HFFc6 (cell line): Measurements from ENCODE around the gene BICRAL. TPM values are rescaled to one million over a fixed set of nuclear protein-coding genes. Genes with fewer than 3 reads are reported as not detected.
"Not testable (repeated sequence)": the region's sequence is repeated elsewhere in the genome, so short reads cannot be mapped to it uniquely, and the experiment has no call there.

ENCODE experiments used
- DNase-seq: peaks from one replicate; pipeline ENCODE4 v3.0.0-alpha.2; 2018
- H3K27ac Mint-ChIP-seq: 2 replicates; pipeline ENCODE4 v1.8.0; 2020; ENCODE audit warnings: mild to moderate bottlenecking, mixed read lengths
- H3K27me3 Mint-ChIP-seq: 2 replicates; pipeline ENCODE4 v1.8.0; 2021; ENCODE audit warnings: mild to moderate bottlenecking, moderate library complexity, mixed read lengths; ENCODE audit not compliant: insufficient read depth
- H3K36me3 Mint-ChIP-seq: 2 replicates; pipeline ENCODE4 v1.8.0; 2021; ENCODE audit warnings: low read depth, mixed read lengths
- H3K4me1 Mint-ChIP-seq: 2 replicates; pipeline ENCODE4 v1.8.0; 2020; ENCODE audit warnings: low read depth, mixed read lengths
- H3K4me3 Mint-ChIP-seq: 2 replicates; pipeline ENCODE4 v1.8.0; 2020; ENCODE audit warnings: mild to moderate bottlenecking, moderate library complexity, mixed read lengths
- H3K9me3 Mint-ChIP-seq: 2 replicates; pipeline ENCODE4 v1.8.0; 2020; ENCODE audit warnings: mild to moderate bottlenecking, mixed read lengths
- CTCF ChIP-seq: fragments of 200-600 bp; sonication (generic); IDR thresholded peaks from 2 replicates; pipeline ENCODE4 v1.5.0; 2021; ENCODE audit warnings: antibody characterized with exemption, mild to moderate bottlenecking
- total RNA-seq, 6 experiments: library from RNA; stranded (reverse); fragmentation: NEBNext Ultra II Directional; extraction: Animal tissue kit (Norgen Biotek cat#: 25700); gene quantifications; 2 replicates in 1 of 6; 3 replicates in 5 of 6; pipeline ENCODE4 v1.2.3, GENCODE V29; 2021

Gene BICRAL
- total RNA-seq, 6 experiments from 2014 or later: 8.0 to 9.8 (median 9.4) TPM

GRCh38 chr6:42899871-42900270 is 118.0 kb downstream of the BICRAL start:
- TF ChIP-seq CTCF: no peak
- no peaks in the 10 kb centered on the region for H3K36me3 Mint-ChIP-seq
- H3K27me3 Mint-ChIP-seq: no peaks in the 10 kb centered on the region
- H3K4me3 Mint-ChIP-seq: no peak overlapping the region
- DNase-seq: no peak
- peaks cover 32% of the 10 kb centered on the region for H3K4me1 Mint-ChIP-seq
- H3K27ac Mint-ChIP-seq: no peak overlapping the region
- no peaks in the 10 kb centered on the region for H3K9me3 Mint-ChIP-seq

GRCh38 chr6:42901538-42901957 is 119.7 kb downstream of the BICRAL start:
- TF ChIP-seq CTCF: peak; percentile 96
- H3K27me3 Mint-ChIP-seq: no peaks in the 10 kb centered on the region; the same call in 1 of the 2 replicates
- H3K9me3 Mint-ChIP-seq: no peaks in the 10 kb centered on the region
- peak overlapping the region; percentile 37; the same call in 1 of the 2 replicates for H3K4me3 Mint-ChIP-seq
- DNase-seq: peak; percentile 78
- H3K4me1 Mint-ChIP-seq: peaks cover 32% of the 10 kb centered on the region
- H3K27ac Mint-ChIP-seq: no peak overlapping the region
- H3K36me3 Mint-ChIP-seq: no peaks in the 10 kb centered on the region

- not testable (repeated sequence) for H3K27ac Mint-ChIP-seq, DNase-seq, H3K36me3 Mint-ChIP-seq, H3K9me3 Mint-ChIP-seq, H3K27me3 Mint-ChIP-seq, H3K4me3 Mint-ChIP-seq
- H3K4me1 Mint-ChIP-seq: peaks cover 32% of the 10 kb centered on the region
These were observed 120.8 kb downstream of the BICRAL start for GRCh38 chr6:42902429-42903263.

GRCh38 chr6:42904467-42904866 is 122.6 kb downstream of the BICRAL start:
- Mint-ChIP-seq H3K27ac (no peak overlapping the region), H3K4me3 (no peak overlapping the region), H3K9me3 (no peaks in the 10 kb centered on the region), H3K4me1 (peaks cover 20% of the 10 kb centered on the region), H3K27me3 (no peaks in the 10 kb centered on the region; the same call in 1 of the 2 replicates), H3K36me3 (no peaks in the 10 kb centered on the region)
- no peak for TF ChIP-seq CTCF
- no peak for DNase-seq

- H3K4me1 Mint-ChIP-seq: peaks cover 7% of the 10 kb centered on the region
- no peak overlapping the region for H3K4me3 Mint-ChIP-seq
- no peak for TF ChIP-seq CTCF
- DNase-seq: no peak
- H3K27me3 Mint-ChIP-seq: no peaks in the 10 kb centered on the region; the same call in none of the 2 replicates
- no peaks in the 10 kb centered on the region for H3K36me3 Mint-ChIP-seq
- H3K9me3 Mint-ChIP-seq: no peaks in the 10 kb centered on the region
- no peak overlapping the region for H3K27ac Mint-ChIP-seq
These were observed 125.5 kb downstream of the BICRAL start for GRCh38 chr6:42907336-42907735.

- H3K4me1 Mint-ChIP-seq: peaks cover 11% of the 10 kb centered on the region
- H3K9me3 Mint-ChIP-seq: no peaks in the 10 kb centered on the region
- H3K27ac Mint-ChIP-seq: no peak overlapping the region
- H3K4me3 Mint-ChIP-seq: no peak overlapping the region
- DNase-seq: no peak
- no peaks in the 10 kb centered on the region; the same call in none of the 2 replicates for H3K27me3 Mint-ChIP-seq
- no peak for TF ChIP-seq CTCF
- no peaks in the 10 kb centered on the region for H3K36me3 Mint-ChIP-seq
These were observed 128.0 kb downstream of the BICRAL start for GRCh38 chr6:42909835-42910234.
